Thyroid gland (tissue), 4 donors: ENCODE results near the gene LMO7. TPM values are rescaled to one million over a fixed set of nuclear protein-coding genes. Genes with fewer than 3 reads are reported as not detected.

Experiments used
- DNase-seq, 2 donors: peaks; one replicate each; pipeline ENCODE4 v3.0.0-alpha.2; 2019
- H3K27ac ChIP-seq, 3 donors: fragments of 200-600 bp; sonication (generic); 1 replicate in 2 of 3; 2 replicates in 1 of 3; pipeline ENCODE4 v1.5.1; 2016 to 2019; ENCODE audit warnings: mild to moderate bottlenecking in 1 of 3, moderate library complexity in 1 of 3
- H3K27me3 ChIP-seq: fragments of 200-600 bp; sonication (generic); one replicate; pipeline ENCODE4 v1.5.1; 2019
- H3K36me3 ChIP-seq, 2 donors: fragments of 200-600 bp; sonication (generic); one replicate each; pipeline ENCODE4 v1.5.1; 2016 to 2019
- H3K4me1 ChIP-seq, 2 donors: fragments of 200-600 bp; sonication (generic); one replicate each; pipeline ENCODE4 v1.5.1; 2017 to 2019
- H3K4me3 ChIP-seq, 3 donors: fragments of 200-600 bp; sonication (generic); replicated peaks in 1 of 3; 1 replicate in 2 of 3; 2 replicates in 1 of 3; pipeline ENCODE4 v1.5.1; 2016; ENCODE audit warnings: mild to moderate bottlenecking in 1 of 3
- H3K9me3 ChIP-seq: fragments of 200-600 bp; sonication (generic); one replicate; pipeline ENCODE4 v1.5.1; 2017
- POLR2A ChIP-seq, 2 donors: fragments of 450-650 bp; IDR thresholded peaks; one replicate each; pipeline ENCODE4 v1.6.1; 2017; ENCODE audit warnings: antibody characterized with exemption in 2 of 2, mild to moderate bottlenecking in 2 of 2, moderate library complexity in 1 of 2
- WGBS, 2 donors: methylation state at CpG; one replicate each; pipeline ENCODE4 v1.1.5; 2017; 5-methylcytosine and 5-hydroxymethylcytosine counted together
- intact Hi-C: fragments of 100-400 bp; cut with DNase I; formaldehyde crosslinking; loops from one replicate; pipeline ENCODE4 v1.15.1; 2023
- total RNA-seq, 4 donors: library from RNA; depleted of rRNA; stranded (reverse); fragments of >200 nt; gene quantifications; one replicate each; pipeline ENCODE4 v1.2.3, GENCODE V29; 2016
- TF ChIP-seq, protein P1 (sequence below), 6 experiments: fragments of 200-600 bp in 3 of 6; fragments of 450-650 bp in 3 of 6; sonication (generic) in 3 of 6; IDR thresholded peaks; one replicate each; pipeline ENCODE4 v1.5.1; 2016 to 2019; ENCODE audit warnings: antibody characterized with exemption in 6 of 6, mild to moderate bottlenecking in 2 of 6, inconsistent platforms in 1 of 6, moderate library complexity in 1 of 6

Gene LMO7
- total RNA-seq, 4 donors from 2014 or later: 129 to 218 (median 185) TPM

DNA sequence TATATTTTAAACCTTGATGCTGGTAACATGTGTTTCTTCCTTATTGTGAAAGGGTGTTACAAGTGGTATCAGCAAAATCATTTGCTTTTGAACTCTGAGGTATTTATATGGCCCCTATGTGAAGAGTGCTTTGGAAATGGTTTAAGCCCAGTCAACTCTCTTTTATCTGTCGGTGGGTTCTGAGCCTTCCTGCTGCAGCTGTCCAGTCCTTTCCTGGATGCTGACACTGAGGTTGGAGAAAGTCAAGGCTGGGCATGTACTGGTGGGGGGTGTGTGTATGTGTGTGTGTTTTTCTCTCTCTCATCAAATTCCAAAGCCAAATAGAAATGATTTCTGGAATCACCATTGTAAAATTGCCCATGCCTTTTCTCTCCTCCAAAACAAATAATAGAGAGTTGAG lies 221.2 kb downstream of the LMO7 start:
- Histone ChIP-seq H3K27ac (no peak overlapping the region), H3K27me3 (no peaks in the 10 kb centered on the region), H3K36me3 (peaks cover 5 to 13% of the 10 kb centered on the region in 2 donors), H3K4me1 (no peaks in the 10 kb centered on the region), H3K9me3 (no peaks in the 10 kb centered on the region), H3K4me3 (no peak overlapping the region)
- no peak for TF ChIP-seq POLR2A (IDR thresholded peaks at IDR 0.05)
- TF ChIP-seq, protein P1, sequence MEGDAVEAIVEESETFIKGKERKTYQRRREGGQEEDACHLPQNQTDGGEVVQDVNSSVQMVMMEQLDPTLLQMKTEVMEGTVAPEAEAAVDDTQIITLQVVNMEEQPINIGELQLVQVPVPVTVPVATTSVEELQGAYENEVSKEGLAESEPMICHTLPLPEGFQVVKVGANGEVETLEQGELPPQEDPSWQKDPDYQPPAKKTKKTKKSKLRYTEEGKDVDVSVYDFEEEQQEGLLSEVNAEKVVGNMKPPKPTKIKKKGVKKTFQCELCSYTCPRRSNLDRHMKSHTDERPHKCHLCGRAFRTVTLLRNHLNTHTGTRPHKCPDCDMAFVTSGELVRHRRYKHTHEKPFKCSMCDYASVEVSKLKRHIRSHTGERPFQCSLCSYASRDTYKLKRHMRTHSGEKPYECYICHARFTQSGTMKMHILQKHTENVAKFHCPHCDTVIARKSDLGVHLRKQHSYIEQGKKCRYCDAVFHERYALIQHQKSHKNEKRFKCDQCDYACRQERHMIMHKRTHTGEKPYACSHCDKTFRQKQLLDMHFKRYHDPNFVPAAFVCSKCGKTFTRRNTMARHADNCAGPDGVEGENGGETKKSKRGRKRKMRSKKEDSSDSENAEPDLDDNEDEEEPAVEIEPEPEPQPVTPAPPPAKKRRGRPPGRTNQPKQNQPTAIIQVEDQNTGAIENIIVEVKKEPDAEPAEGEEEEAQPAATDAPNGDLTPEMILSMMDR (IDR thresholded peaks at IDR 0.05): no peak
- no peak for DNase-seq
- intact Hi-C loops: no loop called here
- WGBS, 2 donors: 76 to 78% methylated on average over 1 of the region's 1 CpG

DNA sequence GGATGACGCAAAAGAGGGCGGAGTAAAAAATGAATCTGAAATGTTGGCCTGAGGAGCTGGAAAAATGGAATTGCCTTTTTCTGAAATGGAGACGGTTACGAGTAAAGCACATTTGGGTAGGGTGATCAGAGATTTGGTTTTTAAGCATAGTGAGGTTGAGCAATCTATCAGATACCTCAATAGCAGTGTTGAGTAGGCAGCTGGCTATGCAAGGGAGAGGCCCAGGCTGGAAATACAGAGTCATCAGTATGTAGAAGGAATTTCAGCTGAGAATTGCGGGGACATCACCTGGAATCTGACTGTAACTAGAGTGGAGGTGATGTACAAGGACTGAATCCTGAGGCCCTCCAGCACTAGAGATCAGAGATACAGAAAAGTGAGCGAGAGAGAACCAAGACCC lies 224.8 kb downstream of the LMO7 start:
- Histone ChIP-seq H3K36me3 (no peaks in the 10 kb centered on the region), H3K9me3 (no peaks in the 10 kb centered on the region), H3K4me1 (no peaks in the 10 kb centered on the region), H3K4me3 (no peak overlapping the region), H3K27me3 (no peaks in the 10 kb centered on the region), H3K27ac (no peak overlapping the region)
- intact Hi-C loops: no loop called here
- 97 to 98% methylated on average over 6 of the region's 6 CpGs for WGBS, 2 donors
- no peak for DNase-seq
- TF ChIP-seq, protein P1 (IDR thresholded peaks at IDR 0.05): no peak
- TF ChIP-seq POLR2A (IDR thresholded peaks at IDR 0.05): no peak

GRCh38 chr13:75861786-75862185 lies 225.7 kb downstream of the LMO7 start:
- Histone ChIP-seq H3K4me1 (no peaks in the 10 kb centered on the region), H3K36me3 (no peaks in the 10 kb centered on the region), H3K9me3 (no peaks in the 10 kb centered on the region), H3K27ac (no peak overlapping the region), H3K4me3 (no peak overlapping the region), H3K27me3 (no peaks in the 10 kb centered on the region)
- DNase-seq: no peak
- intact Hi-C loops: no loop called here
- TF ChIP-seq POLR2A (IDR thresholded peaks at IDR 0.05): no peak
- TF ChIP-seq, protein P1 (IDR thresholded peaks at IDR 0.05): no peak

DNA sequence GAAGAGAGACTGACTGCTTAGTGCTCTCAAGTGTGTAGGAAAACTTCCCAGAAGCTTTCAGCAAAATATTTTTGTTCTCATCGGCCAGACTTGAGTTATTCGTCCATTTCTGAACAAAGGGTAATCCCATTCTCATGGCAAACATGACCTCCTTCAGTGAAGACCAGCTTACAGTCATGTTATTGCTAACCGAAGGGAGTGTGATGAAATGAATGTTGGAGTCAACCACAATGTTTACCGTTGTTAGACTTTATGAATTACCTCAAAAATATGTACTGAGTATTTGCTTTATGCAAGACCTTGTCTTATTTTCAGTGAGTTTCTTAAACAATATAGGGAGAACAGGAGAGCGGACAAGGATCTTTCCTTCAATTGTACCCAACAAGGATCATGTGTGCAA lies 228.6 kb downstream of the LMO7 start:
- intact Hi-C loops: no loop called here
- DNase-seq: no peak
- Histone ChIP-seq H3K27ac (no peak overlapping the region), H3K27me3 (no peaks in the 10 kb centered on the region), H3K9me3 (no peaks in the 10 kb centered on the region), H3K4me1 (peaks cover 0 to 3% of the 10 kb centered on the region in 2 donors), H3K36me3 (no peaks in the 10 kb centered on the region), H3K4me3 (no peak overlapping the region)
- TF ChIP-seq, protein P1 (IDR thresholded peaks at IDR 0.05): no peak
- no peak for TF ChIP-seq POLR2A (IDR thresholded peaks at IDR 0.05)
- 78 to 82% methylated on average over 5 of the region's 5 CpGs for WGBS, 2 donors

DNA sequence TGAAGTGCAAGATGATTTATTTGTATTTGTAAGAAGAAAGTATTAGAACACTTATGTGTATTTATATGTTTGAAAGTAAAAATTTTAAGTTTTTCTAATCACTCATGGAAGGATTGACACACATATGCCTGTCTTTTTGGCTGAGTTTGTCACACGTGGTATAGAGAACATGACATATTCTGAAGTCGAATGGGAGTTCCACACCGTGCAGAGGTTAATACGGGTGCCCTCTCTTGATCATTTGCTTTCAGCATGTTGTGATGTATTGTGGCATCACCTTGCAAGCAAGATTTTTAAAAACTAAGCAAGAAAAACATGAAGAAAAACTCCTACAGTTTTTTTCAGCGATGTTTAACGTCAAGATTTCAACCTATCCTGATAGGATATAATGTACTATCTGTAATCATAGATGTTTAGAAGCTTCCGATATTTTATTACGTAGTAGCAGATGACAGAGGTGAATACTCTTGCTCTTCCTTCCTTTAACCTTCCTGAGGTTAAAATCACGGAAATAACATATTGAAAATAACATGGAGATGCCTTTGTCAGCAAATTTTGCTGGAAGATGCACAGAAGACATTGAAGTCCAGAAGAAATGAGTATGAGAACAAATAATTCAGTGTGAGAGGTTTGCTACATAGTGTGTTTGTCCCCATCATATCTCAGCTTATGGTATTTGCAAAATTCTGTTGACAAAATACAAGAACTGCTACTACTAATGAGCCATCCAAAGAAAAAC lies 231.4 kb downstream of the LMO7 start:
- intact Hi-C loops: no loop called here
- no peaks in the 10 kb centered on the region for H3K36me3 ChIP-seq

More for the DNA sequence above, 231.4 kb downstream of the LMO7 start:
- Histone ChIP-seq H3K27ac (no peak overlapping the region), H3K27me3 (no peaks in the 10 kb centered on the region), H3K4me3 (no peak overlapping the region), H3K4me1 (peaks cover 0 to 6% of the 10 kb centered on the region in 2 donors), H3K9me3 (no peaks in the 10 kb centered on the region)
- TF ChIP-seq POLR2A (IDR thresholded peaks at IDR 0.05): no peak
- TF ChIP-seq, protein P1 (IDR thresholded peaks at IDR 0.05): no peak
- WGBS, 2 donors: 84 to 90% methylated on average over 9 of the region's 9 CpGs
- no peak for DNase-seq
